ENCODE measurements around the gene ICA1.

ICA1 gene

DNA sequence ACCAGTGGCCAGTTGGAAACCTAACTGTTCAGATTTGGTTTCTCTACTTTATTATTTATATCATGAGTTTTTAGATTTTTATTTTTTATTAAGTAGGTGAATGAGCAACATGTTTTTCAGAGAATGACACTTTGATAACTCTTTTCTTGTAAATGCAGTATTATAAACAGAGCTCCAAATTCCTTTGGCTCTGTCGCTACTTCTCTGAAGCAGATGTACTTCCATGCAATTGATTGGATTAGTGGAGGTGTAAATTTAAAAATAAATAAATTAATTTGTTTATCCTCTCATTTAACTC is 34.3 kb upstream of the ICA1 start:
- no peak overlapping the region for H3K4me3 ChIP-seq (ENCODE audit: control insufficient read depth, low read depth, low read length)
- DNase-seq (ENCODE audit: low read depth) = no peak
- TF ChIP-seq, protein P1, sequence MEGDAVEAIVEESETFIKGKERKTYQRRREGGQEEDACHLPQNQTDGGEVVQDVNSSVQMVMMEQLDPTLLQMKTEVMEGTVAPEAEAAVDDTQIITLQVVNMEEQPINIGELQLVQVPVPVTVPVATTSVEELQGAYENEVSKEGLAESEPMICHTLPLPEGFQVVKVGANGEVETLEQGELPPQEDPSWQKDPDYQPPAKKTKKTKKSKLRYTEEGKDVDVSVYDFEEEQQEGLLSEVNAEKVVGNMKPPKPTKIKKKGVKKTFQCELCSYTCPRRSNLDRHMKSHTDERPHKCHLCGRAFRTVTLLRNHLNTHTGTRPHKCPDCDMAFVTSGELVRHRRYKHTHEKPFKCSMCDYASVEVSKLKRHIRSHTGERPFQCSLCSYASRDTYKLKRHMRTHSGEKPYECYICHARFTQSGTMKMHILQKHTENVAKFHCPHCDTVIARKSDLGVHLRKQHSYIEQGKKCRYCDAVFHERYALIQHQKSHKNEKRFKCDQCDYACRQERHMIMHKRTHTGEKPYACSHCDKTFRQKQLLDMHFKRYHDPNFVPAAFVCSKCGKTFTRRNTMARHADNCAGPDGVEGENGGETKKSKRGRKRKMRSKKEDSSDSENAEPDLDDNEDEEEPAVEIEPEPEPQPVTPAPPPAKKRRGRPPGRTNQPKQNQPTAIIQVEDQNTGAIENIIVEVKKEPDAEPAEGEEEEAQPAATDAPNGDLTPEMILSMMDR (conservative IDR thresholded peaks at IDR 0.05; ENCODE audit: control insufficient read depth, insufficient read depth, low read depth, low read length) = no peak

DNA sequence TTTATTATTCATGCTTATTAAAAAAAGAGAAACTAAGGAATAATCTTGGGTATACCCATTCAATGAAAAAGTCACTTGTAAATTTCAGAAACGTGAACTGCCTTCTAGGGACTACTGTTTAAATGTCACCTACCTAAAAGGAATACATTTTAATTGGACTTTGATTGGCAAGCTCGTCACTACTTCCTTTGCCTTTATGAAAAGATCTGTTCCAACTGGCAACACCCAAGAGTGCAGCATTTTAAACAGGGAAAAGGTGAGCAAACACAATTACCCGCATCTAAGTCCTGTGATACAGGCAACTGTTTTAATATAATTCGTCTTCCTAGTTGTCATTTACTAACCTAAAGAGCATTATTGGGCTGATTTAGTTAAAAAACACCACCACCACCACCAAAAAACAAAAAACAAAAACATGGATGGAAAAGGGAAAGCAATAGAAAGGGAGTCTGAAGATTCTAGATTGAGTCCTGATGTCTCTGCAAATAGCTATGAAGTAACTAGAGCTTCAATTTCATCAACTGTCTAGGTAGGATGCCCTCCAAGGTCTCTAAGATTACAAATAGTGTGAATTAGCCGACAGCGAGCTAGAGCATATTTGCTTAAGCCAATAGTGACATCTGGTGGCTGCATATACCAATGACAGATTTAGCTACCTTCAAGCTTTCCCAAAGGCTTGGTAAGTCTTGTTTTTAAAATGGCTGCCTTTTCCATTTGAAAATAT is 33.8 kb upstream of the ICA1 start:
- H3K4me3 ChIP-seq (ENCODE audit: control insufficient read depth, low read depth, low read length) = no peak overlapping the region
- DNase-seq (ENCODE audit: low read depth) = peak; percentile 83
- TF ChIP-seq, protein P1 (conservative IDR thresholded peaks at IDR 0.05; ENCODE audit: control insufficient read depth, insufficient read depth, low read depth, low read length) = peak; percentile 70

DNA sequence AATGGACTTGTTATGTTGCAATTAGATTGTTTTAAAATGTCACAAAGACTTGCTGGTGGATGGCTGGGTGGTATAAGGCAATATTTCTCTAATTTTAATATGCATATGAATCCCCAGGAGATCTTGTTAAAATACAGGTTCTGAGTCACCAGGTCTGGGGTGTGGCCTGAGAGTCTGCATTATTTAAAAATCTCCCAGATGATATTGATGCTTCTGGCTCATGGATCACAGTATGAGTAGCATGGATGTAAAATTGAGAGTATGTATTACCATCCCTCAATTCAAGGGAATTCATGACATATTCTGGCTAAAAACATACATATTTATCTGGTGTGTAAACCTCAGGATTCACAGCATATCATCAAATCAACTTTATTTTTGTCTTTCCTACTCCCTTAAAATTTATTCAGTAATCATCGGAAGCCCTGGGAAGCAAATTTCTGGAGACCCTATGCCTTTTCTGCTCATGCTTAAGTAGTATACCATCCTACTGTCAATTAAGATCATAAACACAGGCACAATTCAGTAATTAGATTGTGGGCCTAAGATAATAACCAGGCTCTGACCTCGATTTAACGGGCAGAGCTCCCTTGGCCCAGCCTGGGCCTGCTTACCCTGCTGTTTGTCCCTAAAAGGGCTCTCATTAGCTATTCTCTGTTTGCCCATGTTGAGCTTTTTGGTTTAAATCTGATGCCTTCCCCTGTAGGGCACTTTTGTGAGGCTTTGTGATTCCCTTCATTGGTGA is 29.6 kb upstream of the ICA1 start:
- DNase-seq (ENCODE audit: low read depth) = no peak
- TF ChIP-seq, protein P1 (conservative IDR thresholded peaks at IDR 0.05; ENCODE audit: control insufficient read depth, insufficient read depth, low read depth, low read length) = no peak

DNA sequence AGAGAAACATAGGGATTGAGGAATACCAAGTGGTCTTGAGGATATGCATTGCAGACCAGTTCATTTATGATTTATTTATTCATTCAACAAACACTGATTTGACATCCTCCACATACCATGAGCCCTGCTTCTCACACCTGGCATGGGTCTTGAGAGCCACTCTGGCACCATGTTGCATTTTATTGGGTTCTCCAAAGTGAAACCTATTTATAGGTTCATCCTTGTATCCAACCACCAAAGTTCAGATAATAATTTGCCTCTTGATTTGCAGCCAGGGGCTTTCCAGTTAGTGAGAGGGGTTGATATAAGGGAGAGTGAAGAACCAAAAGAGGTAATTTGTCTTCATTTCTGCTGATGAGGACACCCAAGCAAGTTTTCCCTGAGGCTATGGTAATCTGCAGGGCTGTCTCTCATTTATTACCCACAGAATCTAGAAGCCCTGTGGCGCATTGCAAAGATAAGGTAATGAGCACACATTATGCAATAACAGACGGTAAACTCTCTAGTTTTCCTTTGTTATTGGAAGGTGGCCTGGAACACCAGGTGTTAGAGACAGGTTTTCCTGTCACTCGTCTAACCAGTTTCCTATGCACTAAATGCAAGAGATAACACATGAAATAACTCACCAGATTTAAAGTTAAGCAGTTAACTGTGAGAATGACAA is 28.8 kb upstream of the ICA1 start:
- no peak overlapping the region for H3K4me3 ChIP-seq (ENCODE audit: control insufficient read depth, low read depth, low read length)
- TF ChIP-seq, protein P1 (conservative IDR thresholded peaks at IDR 0.05; ENCODE audit: control insufficient read depth, insufficient read depth, low read depth, low read length) = no peak

More for the DNA sequence above, 29.6 kb upstream of the ICA1 start:
- H3K4me3 ChIP-seq (ENCODE audit: control insufficient read depth, low read depth, low read length) = no peak overlapping the region

DNA sequence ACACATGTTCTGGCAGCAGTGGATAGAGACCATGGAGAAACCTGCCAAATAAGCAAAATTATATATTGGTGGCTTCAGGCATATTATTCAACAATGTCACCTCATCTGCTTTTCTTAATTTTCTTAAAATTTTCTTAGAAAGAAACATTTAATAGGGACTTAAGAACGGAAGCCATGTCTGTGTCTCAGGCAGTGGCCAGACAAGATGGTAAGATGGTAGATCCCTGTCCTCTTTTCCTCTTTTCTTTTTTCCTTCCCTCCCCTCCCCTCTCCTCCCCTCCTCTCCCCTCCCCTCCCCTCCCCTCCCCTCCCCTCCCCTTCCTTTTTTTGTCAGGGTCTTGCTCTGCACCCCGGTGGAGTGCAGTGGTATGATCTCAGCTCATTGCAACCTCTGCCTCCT is 24.2 kb upstream of the ICA1 start:
- no peak for DNase-seq (ENCODE audit: low read depth)
- H3K4me3 ChIP-seq (ENCODE audit: control insufficient read depth, low read depth, low read length) = no peak overlapping the region
- TF ChIP-seq, protein P1 (conservative IDR thresholded peaks at IDR 0.05; ENCODE audit: control insufficient read depth, insufficient read depth, low read depth, low read length) = no peak

More for the DNA sequence above, 28.8 kb upstream of the ICA1 start:
- no peak for DNase-seq (ENCODE audit: low read depth)

DNA sequence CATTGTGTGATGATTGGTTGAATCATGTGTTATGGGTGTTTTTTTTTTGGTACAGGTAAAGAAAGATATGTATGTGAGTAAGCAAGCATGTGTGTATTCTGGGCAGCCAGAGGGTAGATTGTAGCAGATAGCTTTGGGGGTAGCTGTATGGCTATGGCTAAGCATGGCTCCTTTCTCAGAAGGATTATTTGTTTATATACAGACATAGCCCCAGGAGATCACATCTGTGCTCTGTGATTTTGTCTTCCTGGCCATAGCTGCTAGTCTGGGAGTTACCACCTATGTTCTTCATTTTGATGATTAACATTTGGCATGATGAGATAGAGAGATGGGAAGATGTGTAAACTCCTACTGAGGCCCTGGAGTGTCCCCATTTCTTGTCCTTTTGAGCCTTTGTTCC is 23.2 kb upstream of the ICA1 start:
- no peak overlapping the region for H3K4me3 ChIP-seq (ENCODE audit: control insufficient read depth, low read depth, low read length)
- TF ChIP-seq, protein P1 (conservative IDR thresholded peaks at IDR 0.05; ENCODE audit: control insufficient read depth, insufficient read depth, low read depth, low read length) = no peak
- no peak for DNase-seq (ENCODE audit: low read depth)
